Left lung (tissue), 10 donors: Measurements from ENCODE around the gene IL1RN. TPM values are rescaled to one million over a fixed set of nuclear protein-coding genes. Genes with fewer than 3 reads are reported as not detected.

ENCODE experiments used
- ATAC-seq: fragments of 200-7000 bp; cut with Tn5 transposase; one replicate; pipeline ENCODE4 v1.9.1; 2020; ENCODE audit warnings: moderate library complexity
- DNase-seq, 4 donors: peaks; one replicate each; pipeline ENCODE4 v3.0.0-alpha.2; 2013 to 2020
- H3K27ac ChIP-seq, 2 donors: fragments of 200-600 bp; sonication (generic) in 1 of 2; one replicate each; pipeline versions ENCODE4 v1.5.0 to v1.8.0; 2020 to 2021
- H3K27me3 ChIP-seq, 2 donors: fragments of 200-600 bp; sonication (generic) in 1 of 2; one replicate each; pipeline versions ENCODE4 v1.5.0 to v1.8.0; 2020 to 2021
- H3K36me3 ChIP-seq, 2 donors: fragments of 200-600 bp; sonication (generic) in 1 of 2; one replicate each; pipeline versions ENCODE4 v1.5.0 to v1.8.0; 2020 to 2021
- H3K4me1 ChIP-seq, 2 donors: fragments of 200-600 bp; one replicate each; pipeline ENCODE4 v1.8.0; 2021
- H3K4me3 ChIP-seq, 2 donors: fragments of 200-600 bp; sonication (generic) in 1 of 2; one replicate each; pipeline versions ENCODE4 v1.5.0 to v1.8.0; 2020 to 2021; ENCODE audit warnings: mild to moderate bottlenecking in 1 of 2
- H3K9me3 ChIP-seq, 2 donors: fragments of 200-600 bp; sonication (generic) in 1 of 2; one replicate each; pipeline versions ENCODE4 v1.5.0 to v1.8.0; 2020 to 2021
- CTCF ChIP-seq, 2 donors: fragments of 200-600 bp; sonication (generic) in 1 of 2; IDR thresholded peaks; one replicate each; pipeline versions ENCODE4 v1.5.0 to v1.8.0; 2021; ENCODE audit warnings: antibody characterized with exemption in 2 of 2
- intact Hi-C, 2 donors: fragments of 100-400 bp; cut with DNase I; formaldehyde crosslinking; loops; one replicate each; pipeline versions ENCODE4 v1.11.2 to v1.14.2; 2022
- polyA plus RNA-seq, 6 donors: library from polyadenylated mRNA; unstranded; fragments of 120-200 nt; gene quantifications; one replicate each; pipeline ENCODE4 v1.2.1, GENCODE V29; 2013; ENCODE audit not compliant: insufficient read length in 6 of 6
- total RNA-seq, 2 donors: library from RNA; stranded (reverse); fragmentation: NEBNext Ultra II Directional; extraction: Animal tissue kit (Norgen Biotek cat#: 25700); gene quantifications; one replicate each; pipeline ENCODE4 v1.2.1, GENCODE V29; 2021
- donor health status: DM: no; HTN: yes; CAD: no.
- donor health status: DM: no; HTN: no; CAD: no.

Gene IL1RN
- total and polyA plus RNA-seq, 8 donors = 0.52 to 67.1 (median 1.4) TPM

DNA sequence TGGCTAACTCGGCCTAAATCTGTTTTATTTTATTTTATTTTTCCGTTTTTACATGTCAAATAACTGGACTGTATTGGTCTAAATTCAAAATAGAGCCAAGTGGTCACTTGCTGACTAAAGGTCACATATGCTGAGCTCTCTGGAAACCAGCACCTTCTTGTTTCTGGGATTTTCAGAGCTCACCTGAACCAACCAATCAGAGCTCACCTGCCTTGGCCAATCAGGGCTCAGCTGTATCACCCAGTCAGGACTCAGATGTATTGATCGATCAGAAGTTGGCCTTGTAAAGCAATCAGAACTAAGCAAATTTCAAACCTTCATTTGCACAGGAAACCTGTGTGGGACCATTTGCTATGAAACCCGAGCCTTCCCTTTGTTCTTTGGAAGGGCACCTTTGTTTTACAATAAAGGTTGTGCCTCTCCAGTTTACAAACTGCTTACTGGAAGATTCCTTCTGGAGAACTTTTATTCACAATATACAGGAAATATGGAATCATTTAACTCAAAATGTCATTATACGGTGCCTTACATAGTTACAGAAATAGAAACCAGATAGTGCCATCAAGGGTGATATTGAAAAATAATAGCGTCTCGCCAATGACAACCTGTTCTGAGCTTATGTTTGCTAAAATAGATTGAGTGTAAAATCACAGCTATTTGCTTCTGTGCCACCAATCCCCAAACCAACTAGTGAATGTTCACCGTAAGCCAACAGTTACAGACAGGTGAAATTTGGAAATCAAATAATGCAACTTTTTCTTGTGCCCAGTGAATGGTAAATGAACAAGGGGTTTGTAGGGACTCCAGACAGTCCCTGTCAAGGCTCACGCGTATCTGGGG is 29.1 kb downstream of the IL1RN start:
- Histone ChIP-seq H3K27ac (peak overlapping the region in 1 of 2 donors; percentile 58), H3K4me1 (peaks cover 0 to 6% of the 10 kb centered on the region in 2 donors), H3K36me3 (no peaks in the 10 kb centered on the region), H3K27me3 (peaks cover 0 to 38% of the 10 kb centered on the region in 2 donors), H3K4me3 (peak overlapping the region; percentile 6 to 54), H3K9me3 (no peaks in the 10 kb centered on the region)
- intact Hi-C loops = no loop called here
- TF ChIP-seq CTCF (IDR thresholded peaks at IDR 0.05) = no peak
- no peak for DNase-seq
- ATAC-seq = no peak

GRCh38 chr2:113157118-113157896 is 29.9 kb downstream of the IL1RN start:
- intact Hi-C loops = no loop called here
- peaks cover 0 to 6% of the 10 kb centered on the region in 2 donors for H3K4me1 ChIP-seq
- DNase-seq (peak in 3 of 4 donors; percentile 54 to 89 (median 73)), ATAC-seq (peak; percentile 94)
- peaks cover 0 to 38% of the 10 kb centered on the region in 2 donors for H3K27me3 ChIP-seq
- peak overlapping the region in 1 of 2 donors; percentile 58 for H3K27ac ChIP-seq
- peak overlapping the region; percentile 49 to 54 for H3K4me3 ChIP-seq
- no peaks in the 10 kb centered on the region for H3K9me3 ChIP-seq
- no peaks in the 10 kb centered on the region for H3K36me3 ChIP-seq
- no peak for TF ChIP-seq CTCF (IDR thresholded peaks at IDR 0.05)

- TF ChIP-seq CTCF (IDR thresholded peaks at IDR 0.05) = no peak
- Histone ChIP-seq H3K36me3 (no peaks in the 10 kb centered on the region), H3K27ac (peak overlapping the region in 1 of 2 donors; percentile 55), H3K9me3 (no peaks in the 10 kb centered on the region), H3K4me1 (peaks cover 0 to 6% of the 10 kb centered on the region in 2 donors), H3K4me3 (peak overlapping the region; percentile 49 to 54), H3K27me3 (peaks cover 0 to 38% of the 10 kb centered on the region in 2 donors)
- intact Hi-C loops = no loop called here
- DNase-seq (no peak), ATAC-seq (peak; percentile 45)
Observed at GRCh38 chr2:113157897-113158753, 30.7 kb downstream of the IL1RN start.

DNA sequence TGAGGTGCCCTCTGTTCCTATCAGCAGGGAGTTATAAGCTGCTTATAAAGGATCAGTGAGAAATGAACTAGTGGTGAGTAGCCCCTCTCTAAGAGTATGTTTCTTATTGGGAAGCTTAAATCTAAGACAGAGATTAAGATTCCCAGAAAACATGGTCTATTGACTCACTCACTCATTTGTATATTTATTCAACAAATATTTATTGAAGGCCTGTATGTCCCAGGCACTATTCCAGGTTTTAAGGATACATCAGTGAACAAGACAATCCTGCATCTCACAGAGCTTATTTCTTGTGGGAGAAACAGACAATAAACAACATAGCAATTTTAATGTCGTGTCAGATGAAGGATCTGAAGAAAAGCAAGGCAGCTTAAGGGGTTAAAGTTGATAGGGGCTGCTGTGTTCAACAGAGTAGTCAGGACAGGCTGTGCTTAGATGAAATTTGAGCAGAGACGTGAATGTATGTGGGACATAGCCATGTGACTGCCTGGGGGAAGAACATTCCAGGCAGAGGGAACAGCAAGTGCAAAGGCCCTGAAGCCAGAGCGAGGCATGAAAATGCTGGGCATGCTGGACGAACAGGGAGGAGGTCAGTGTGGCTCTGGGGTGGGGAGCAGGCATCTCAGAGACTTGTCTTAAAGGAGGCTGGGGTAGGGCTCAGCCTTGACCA is 31.6 kb downstream of the IL1RN start:
- H3K36me3 ChIP-seq = no peaks in the 10 kb centered on the region
- TF ChIP-seq CTCF (IDR thresholded peaks at IDR 0.05) = no peak
- ATAC-seq (no peak), DNase-seq (no peak)
- H3K27me3 ChIP-seq = peaks cover 0 to 38% of the 10 kb centered on the region in 2 donors
- H3K9me3 ChIP-seq = no peaks in the 10 kb centered on the region
- peaks cover 0 to 6% of the 10 kb centered on the region in 2 donors for H3K4me1 ChIP-seq
- no peak overlapping the region for H3K27ac ChIP-seq
- intact Hi-C loops = no loop called here
- no peak overlapping the region for H3K4me3 ChIP-seq
